ENCODE results near the gene ACVR2A. TPM values are rescaled to one million over a fixed set of nuclear protein-coding genes. Genes with fewer than 3 reads are reported as not detected.

The ACVR2A gene
- total RNA-seq, 4 donors from 2014 or later, result 17.7 to 26.4 (median 19.1) TPM

DNA sequence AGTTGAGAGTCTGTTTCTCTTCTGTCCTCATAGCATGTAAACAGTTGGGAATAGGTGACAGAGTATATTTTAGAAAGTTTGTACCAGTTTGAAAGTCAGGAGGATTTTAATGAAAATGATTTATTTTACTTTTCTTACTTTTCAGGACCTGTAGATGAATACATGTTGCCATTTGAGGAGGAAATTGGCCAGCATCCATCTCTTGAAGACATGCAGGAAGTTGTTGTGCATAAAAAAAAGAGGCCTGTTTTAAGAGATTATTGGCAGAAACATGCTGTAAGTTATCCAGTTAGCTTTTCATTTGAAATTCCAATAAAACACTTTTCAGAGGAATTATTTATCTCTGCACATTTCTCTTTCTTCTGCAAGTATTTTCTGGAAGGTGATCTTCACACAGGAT is 81.1 kb downstream of the ACVR2A start:
- Histone ChIP-seq H3K4me3 (no peak overlapping the region), H3K27ac (no peak overlapping the region), H3K4me1 (peaks cover 0 to 17% (median 5%) of the 10 kb centered on the region in 4 donors), H3K36me3 (peaks cover 0 to 29% (median 0%) of the 10 kb centered on the region in 3 donors), H3K27me3 (no peaks in the 10 kb centered on the region), H3K9me3 (no peaks in the 10 kb centered on the region)
- TF ChIP-seq, protein P1, sequence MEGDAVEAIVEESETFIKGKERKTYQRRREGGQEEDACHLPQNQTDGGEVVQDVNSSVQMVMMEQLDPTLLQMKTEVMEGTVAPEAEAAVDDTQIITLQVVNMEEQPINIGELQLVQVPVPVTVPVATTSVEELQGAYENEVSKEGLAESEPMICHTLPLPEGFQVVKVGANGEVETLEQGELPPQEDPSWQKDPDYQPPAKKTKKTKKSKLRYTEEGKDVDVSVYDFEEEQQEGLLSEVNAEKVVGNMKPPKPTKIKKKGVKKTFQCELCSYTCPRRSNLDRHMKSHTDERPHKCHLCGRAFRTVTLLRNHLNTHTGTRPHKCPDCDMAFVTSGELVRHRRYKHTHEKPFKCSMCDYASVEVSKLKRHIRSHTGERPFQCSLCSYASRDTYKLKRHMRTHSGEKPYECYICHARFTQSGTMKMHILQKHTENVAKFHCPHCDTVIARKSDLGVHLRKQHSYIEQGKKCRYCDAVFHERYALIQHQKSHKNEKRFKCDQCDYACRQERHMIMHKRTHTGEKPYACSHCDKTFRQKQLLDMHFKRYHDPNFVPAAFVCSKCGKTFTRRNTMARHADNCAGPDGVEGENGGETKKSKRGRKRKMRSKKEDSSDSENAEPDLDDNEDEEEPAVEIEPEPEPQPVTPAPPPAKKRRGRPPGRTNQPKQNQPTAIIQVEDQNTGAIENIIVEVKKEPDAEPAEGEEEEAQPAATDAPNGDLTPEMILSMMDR (IDR thresholded peaks at IDR 0.05), result no peak
- no peak for DNase-seq (ENCODE audit: low spot score in 2 of 2)

- 76 to 88% methylated on average over 4 of the region's 4 CpGs for WGBS, 2 donors
- no peak for DNase-seq (ENCODE audit: low spot score in 2 of 2)
- Histone ChIP-seq H3K4me3 (no peak overlapping the region), H3K4me1 (peaks cover 0 to 17% (median 5%) of the 10 kb centered on the region in 4 donors), H3K9me3 (no peaks in the 10 kb centered on the region), H3K27me3 (no peaks in the 10 kb centered on the region), H3K36me3 (peaks cover 0 to 25% (median 0%) of the 10 kb centered on the region in 3 donors), H3K27ac (no peak overlapping the region)
- TF ChIP-seq POLR2A (IDR thresholded peaks at IDR 0.05) (no peak), EP300 (IDR thresholded peaks at IDR 0.05) (no peak)
- TF ChIP-seq, protein P1 (IDR thresholded peaks at IDR 0.05), result no peak
Measured at GRCh38 chr2:147927053-147927588, 82.3 kb downstream of the ACVR2A start.

- Histone ChIP-seq H3K9me3 (no peaks in the 10 kb centered on the region), H3K4me3 (no peak overlapping the region), H3K27ac (no peak overlapping the region), H3K36me3 (peaks cover 0 to 40% (median 4%) of the 10 kb centered on the region in 3 donors), H3K27me3 (no peaks in the 10 kb centered on the region), H3K4me1 (peaks cover 0 to 6% (median 0%) of the 10 kb centered on the region in 4 donors)
- no peak for DNase-seq (ENCODE audit: low spot score in 2 of 2)
- no peak for TF ChIP-seq EP300 (IDR thresholded peaks at IDR 0.05)
- TF ChIP-seq, protein P1 (IDR thresholded peaks at IDR 0.05), result no peak
- no peak for TF ChIP-seq POLR2A (IDR thresholded peaks at IDR 0.05)
Measured at GRCh38 chr2:147933931-147934330, 89.1 kb downstream of the ACVR2A start.

DNA sequence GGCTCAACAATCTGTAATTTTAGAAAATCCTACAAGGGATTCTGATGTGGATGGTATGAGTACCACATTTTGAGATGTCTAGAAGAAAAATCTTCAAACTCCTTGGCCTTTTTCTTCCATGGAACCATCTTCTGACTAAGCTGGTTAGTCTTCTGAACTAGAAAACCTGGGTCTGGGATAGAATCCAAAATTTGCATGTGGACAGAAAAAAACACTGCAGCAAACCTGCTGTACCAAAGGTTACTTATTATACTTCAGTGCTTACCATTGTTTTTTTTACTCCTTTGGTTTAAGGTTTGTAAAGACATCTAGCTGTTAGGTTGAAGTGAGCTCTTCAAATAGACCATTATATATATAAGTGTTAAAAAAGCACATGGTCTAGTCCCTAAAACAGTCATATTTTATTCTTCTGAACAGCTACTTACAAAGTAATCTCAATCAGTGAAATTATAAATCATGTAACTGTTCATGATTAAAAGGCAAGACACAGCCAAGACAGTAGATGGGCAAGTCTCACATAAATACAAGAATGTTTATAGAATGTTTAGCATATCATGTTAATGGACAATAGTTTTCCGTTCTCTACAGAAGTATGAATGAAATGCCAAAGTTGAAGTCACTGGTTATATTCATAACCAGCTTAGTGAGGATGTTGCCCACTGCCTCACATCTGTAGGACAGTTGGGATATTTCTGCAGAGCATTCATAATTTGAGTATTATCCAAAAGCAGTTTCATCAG is 90.2 kb downstream of the ACVR2A start:
- H3K4me1 ChIP-seq, result peaks cover 0 to 18% (median 0%) of the 10 kb centered on the region in 4 donors
- no peaks in the 10 kb centered on the region for H3K9me3 ChIP-seq
- no peak for TF ChIP-seq POLR2A (IDR thresholded peaks at IDR 0.05)
- no peak for TF ChIP-seq EP300 (IDR thresholded peaks at IDR 0.05)
- TF ChIP-seq, protein P1 (IDR thresholded peaks at IDR 0.05), result no peak
- no peak overlapping the region for H3K4me3 ChIP-seq
- no peaks in the 10 kb centered on the region for H3K27me3 ChIP-seq
- H3K27ac ChIP-seq, result no peak overlapping the region
- peaks cover 0 to 40% (median 4%) of the 10 kb centered on the region in 3 donors for H3K36me3 ChIP-seq
- WGBS, 2 donors, result 42 to 43% methylated on average over 1 of the region's 1 CpG
- DNase-seq (ENCODE audit: low spot score in 2 of 2), result no peak

- H3K36me3 ChIP-seq, result peaks cover 0 to 36% (median 4%) of the 10 kb centered on the region in 3 donors
- DNase-seq (ENCODE audit: low spot score in 2 of 2), result no peak
- 34 to 35% methylated on average over 3 of the region's 3 CpGs for WGBS, 2 donors
Measured at GRCh38 chr2:147937744-147938349, 93.0 kb downstream of the ACVR2A start.

More at GRCh38 chr2:147937744-147938349, 93.0 kb downstream of the ACVR2A start:
- Histone ChIP-seq H3K4me3 (no peak overlapping the region), H3K27ac (no peak overlapping the region), H3K27me3 (no peaks in the 10 kb centered on the region), H3K9me3 (no peaks in the 10 kb centered on the region), H3K4me1 (peaks cover 0 to 20% (median 0%) of the 10 kb centered on the region in 4 donors)
- no peak for TF ChIP-seq POLR2A (IDR thresholded peaks at IDR 0.05)
- TF ChIP-seq, protein P1 (IDR thresholded peaks at IDR 0.05), result peak; percentile 62 to 82 (median 81)
